Lower lobe of right lung (tissue), 2 donors: ENCODE data around the gene PPM1J. TPM values are rescaled to one million over a fixed set of nuclear protein-coding genes. Genes with fewer than 3 reads are reported as not detected.
A peak's percentile ranks its signal among the peaks of the same experiment; 100 is the strongest.

Source experiments
- ATAC-seq, 2 donors: fragments of 200-7000 bp; cut with Tn5 transposase; one replicate each; pipeline ENCODE4 v1.9.1; 2020 to 2022; ENCODE audit warnings: mild to moderate bottlenecking in 2 of 2, moderate library complexity in 2 of 2
- DNase-seq: peaks from one replicate; pipeline ENCODE4 v3.0.0-alpha.2; 2020
- H3K27ac ChIP-seq: fragments of 200-600 bp; one replicate; pipeline ENCODE4 v1.8.0; 2022
- H3K27me3 ChIP-seq: fragments of 200-600 bp; one replicate; pipeline ENCODE4 v1.8.0; 2022; ENCODE audit warnings: low read depth
- H3K36me3 ChIP-seq: fragments of 200-600 bp; one replicate; pipeline ENCODE4 v1.8.0; 2022; ENCODE audit warnings: mild to moderate bottlenecking
- H3K4me1 ChIP-seq: fragments of 200-600 bp; one replicate; pipeline ENCODE4 v1.8.0; 2022
- H3K4me3 ChIP-seq: fragments of 200-600 bp; one replicate; pipeline ENCODE4 v1.8.0; 2022; ENCODE audit warnings: mild to moderate bottlenecking
- H3K9me3 ChIP-seq: fragments of 200-600 bp; one replicate; pipeline ENCODE4 v1.8.0; 2022
- intact Hi-C: fragments of 100-400 bp; cut with DNase I; formaldehyde crosslinking; loops from one replicate; pipeline ENCODE4 v1.11.0; 2022
- total RNA-seq: library from RNA; stranded (reverse); fragmentation: NEBNext Ultra II Directional; extraction: Animal tissue kit (Norgen Biotek cat#: 25700); gene quantifications from one replicate; pipeline ENCODE4 v1.2.1, GENCODE V29; 2021
- TF ChIP-seq, protein P1 (sequence below): fragments of 200-600 bp; IDR thresholded peaks from one replicate; pipeline ENCODE4 v1.8.0; 2022; ENCODE audit warnings: antibody characterized with exemption, mild to moderate bottlenecking
- donor health status: DM: no; HTN: yes; CAD: no; lungs with severe emphysema.

The PPM1J gene
- total RNA-seq, 1 donor from 2014 or later, result 0.30 TPM

DNA sequence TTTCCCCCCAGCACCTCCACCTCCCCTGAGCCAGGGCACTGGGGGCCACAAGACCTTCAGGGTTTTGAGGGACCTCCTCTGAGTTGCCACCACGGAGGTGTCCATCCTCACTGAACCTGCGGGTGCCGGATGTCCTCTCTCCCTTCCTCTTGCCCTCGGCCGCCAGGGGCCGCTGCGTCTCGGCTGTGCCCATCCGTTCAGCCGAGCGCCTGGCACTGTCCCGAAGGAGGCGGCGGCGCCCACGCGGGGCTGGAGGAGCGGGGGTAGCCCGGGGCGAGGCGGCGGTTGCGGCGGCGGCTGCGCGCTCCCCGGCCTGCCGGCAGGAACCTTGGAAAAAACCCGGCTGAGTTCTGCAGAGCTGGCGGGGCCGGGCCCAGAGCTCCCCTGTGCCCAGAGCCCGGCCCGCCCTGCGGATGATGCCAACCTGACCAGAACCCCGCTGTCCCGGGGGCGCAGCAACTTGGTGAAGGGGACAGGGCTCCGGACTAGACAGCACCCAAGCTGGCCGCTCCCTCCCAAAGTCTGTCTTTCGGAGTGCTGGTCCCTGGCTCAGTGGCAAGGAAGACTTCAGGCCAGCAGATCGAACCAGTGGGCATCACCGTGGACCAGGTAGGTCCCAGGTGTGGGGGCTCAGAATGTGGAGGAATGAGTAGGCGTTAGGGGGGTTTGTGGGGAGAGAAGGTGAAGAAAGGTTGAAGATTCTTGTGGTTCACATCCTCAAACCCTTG is 3.7 kb upstream of the PPM1J start:
- intact Hi-C loops, result loop anchor here (5.0 kb wide), 1 partner anchor 83 kb away; no protein-coding TSS in a partner anchor
- ATAC-seq (peak; percentile 38 to 43), DNase-seq (peak; percentile 87)
- no peaks in the 10 kb centered on the region for H3K27me3 ChIP-seq
- peaks cover 35% of the 10 kb centered on the region for H3K4me1 ChIP-seq
- no peak overlapping the region for H3K27ac ChIP-seq
- H3K4me3 ChIP-seq, result peak overlapping the region; percentile 29
- no peaks in the 10 kb centered on the region for H3K36me3 ChIP-seq
- TF ChIP-seq, protein P1, sequence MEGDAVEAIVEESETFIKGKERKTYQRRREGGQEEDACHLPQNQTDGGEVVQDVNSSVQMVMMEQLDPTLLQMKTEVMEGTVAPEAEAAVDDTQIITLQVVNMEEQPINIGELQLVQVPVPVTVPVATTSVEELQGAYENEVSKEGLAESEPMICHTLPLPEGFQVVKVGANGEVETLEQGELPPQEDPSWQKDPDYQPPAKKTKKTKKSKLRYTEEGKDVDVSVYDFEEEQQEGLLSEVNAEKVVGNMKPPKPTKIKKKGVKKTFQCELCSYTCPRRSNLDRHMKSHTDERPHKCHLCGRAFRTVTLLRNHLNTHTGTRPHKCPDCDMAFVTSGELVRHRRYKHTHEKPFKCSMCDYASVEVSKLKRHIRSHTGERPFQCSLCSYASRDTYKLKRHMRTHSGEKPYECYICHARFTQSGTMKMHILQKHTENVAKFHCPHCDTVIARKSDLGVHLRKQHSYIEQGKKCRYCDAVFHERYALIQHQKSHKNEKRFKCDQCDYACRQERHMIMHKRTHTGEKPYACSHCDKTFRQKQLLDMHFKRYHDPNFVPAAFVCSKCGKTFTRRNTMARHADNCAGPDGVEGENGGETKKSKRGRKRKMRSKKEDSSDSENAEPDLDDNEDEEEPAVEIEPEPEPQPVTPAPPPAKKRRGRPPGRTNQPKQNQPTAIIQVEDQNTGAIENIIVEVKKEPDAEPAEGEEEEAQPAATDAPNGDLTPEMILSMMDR, result peak; percentile 94
- no peaks in the 10 kb centered on the region for H3K9me3 ChIP-seq

DNA sequence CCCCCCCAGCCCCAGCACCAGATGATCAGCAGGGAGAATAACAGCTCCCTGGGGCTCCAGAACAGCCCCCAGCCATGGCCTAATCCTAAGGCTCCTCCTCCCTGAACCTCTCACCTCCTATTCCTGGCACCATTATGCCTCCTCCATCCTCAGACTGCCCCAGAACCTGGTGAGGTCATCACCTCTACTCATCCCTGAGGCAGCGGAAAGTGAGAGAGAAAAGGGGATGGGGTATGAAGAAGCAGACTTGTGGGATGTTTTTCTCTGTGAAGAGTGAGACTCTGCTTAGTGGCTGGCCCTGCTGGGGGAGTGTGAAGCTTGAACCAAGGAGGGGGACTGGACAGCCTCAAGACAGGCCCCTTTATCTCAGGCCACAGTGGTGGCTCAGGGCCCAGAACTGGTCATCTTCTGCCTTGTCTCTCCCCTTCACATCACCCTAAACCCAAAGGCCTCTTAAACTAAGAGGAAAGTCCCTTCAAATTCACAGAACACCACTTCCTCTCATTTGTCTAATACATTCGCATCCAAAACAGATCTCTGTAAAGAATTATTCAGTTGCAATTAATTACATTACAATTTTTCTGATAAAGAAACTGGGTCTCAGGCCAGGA is 2.2 kb upstream of the PPM1J start:
- DNase-seq (no peak), ATAC-seq (no peak)
- Histone ChIP-seq H3K27me3 (no peaks in the 10 kb centered on the region), H3K4me3 (no peak overlapping the region), H3K27ac (no peak overlapping the region), H3K9me3 (no peaks in the 10 kb centered on the region), H3K4me1 (peaks cover 29% of the 10 kb centered on the region), H3K36me3 (no peaks in the 10 kb centered on the region)
- TF ChIP-seq, protein P1, result no peak
- intact Hi-C loops, result loop anchor here (5.0 kb wide), 1 partner anchor 85 kb away; no protein-coding TSS in a partner anchor

DNA sequence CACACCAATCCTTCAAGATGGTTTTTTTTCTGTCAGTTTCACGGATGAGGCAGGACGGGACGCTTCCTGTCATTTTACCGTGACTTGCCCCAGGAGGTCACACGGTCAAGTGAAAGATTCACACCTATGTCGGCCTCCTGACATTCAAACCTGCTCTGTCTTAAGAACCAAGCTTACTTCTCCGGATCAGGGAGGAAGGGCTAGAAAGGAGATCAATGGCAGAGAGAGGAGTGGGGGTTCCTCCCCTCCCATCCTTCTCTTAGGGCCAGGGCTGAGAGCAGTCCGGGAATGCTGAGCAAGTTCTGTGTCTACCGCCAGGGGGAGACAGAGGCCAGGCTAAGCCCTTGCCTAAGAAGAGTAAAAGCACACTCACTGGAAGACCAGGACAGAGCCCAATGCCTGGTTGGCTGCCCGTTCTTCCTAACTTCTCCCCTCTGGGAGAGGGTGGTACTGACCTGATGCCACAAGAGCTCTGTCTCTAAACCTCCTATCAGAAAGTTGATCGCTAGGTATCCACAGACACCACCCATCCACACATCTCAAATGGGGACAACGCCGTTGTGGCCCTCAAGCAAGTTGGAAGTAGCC is 1.1 kb upstream of the PPM1J start:
- Histone ChIP-seq H3K36me3 (no peaks in the 10 kb centered on the region), H3K9me3 (no peaks in the 10 kb centered on the region), H3K4me1 (peaks cover 27% of the 10 kb centered on the region), H3K27me3 (no peaks in the 10 kb centered on the region), H3K27ac (peak overlapping the region; percentile 44), H3K4me3 (peak overlapping the region; percentile 66)
- peak; percentile 85 for DNase-seq
- TF ChIP-seq, protein P1, result peak; percentile 96
- ATAC-seq, result peak; percentile 85 to 86
- intact Hi-C loops, result loop anchor here (5.0 kb wide), 1 partner anchor 86 kb away; no protein-coding TSS in a partner anchor

DNA sequence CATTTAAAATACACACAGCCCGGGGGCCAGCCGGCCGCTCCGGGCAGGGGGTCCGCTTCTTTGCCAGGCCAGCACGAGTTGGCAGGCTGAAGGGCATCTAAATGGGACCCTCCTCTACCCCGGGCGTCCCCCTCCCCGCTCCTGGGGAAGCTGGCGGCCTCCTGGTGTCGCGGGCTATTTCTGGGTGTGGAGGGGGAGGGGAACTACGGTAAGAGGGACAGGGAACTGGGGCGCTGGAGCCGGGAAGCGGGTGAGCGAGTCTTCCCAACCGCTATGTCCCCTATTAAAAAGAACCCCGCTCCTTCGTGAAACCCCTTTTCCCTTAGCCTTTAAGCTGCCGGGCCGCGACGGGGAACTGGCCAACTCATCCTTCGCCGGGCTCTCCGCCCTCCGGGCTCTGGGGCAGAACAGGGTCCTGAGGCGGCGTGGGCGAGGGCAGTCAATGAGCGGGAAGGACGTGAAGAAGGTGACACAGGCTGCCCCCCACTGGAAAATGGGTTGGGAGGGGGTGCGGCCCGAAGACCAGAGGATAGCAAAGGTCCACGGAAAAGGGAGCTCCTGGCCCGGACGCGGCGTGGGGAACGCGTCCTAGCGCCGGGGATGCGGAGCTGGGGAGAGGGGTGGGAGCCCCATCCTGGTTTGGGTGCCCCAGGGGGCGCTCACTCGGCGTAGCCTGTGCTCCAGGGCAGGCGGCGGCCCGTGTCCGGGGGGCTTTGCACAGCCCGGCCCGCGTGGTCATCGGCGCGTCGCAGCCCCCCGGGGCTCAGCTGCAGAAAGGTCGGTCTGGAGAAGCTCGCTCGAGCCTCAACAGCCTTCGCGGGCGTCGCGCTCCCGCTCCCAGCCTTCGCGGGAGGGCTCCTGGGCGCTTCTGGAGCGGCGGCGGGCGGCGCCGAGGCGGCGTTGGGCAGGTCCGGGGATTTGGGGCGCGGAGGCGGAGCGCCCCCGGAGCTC is 544 bp downstream of the PPM1J start:
- peak; percentile 2 to 5 for ATAC-seq
- H3K27ac ChIP-seq, result no peak overlapping the region
- DNase-seq, result no peak
- TF ChIP-seq, protein P1, result no peak
- H3K4me1 ChIP-seq, result peaks cover 27% of the 10 kb centered on the region
- no peaks in the 10 kb centered on the region for H3K27me3 ChIP-seq
- intact Hi-C loops, result loop anchor here (5.0 kb wide), 1 partner anchor 88 kb away; no protein-coding TSS in a partner anchor
- H3K9me3 ChIP-seq, result no peaks in the 10 kb centered on the region
- peak overlapping the region; percentile 66 for H3K4me3 ChIP-seq
- no peaks in the 10 kb centered on the region for H3K36me3 ChIP-seq
